Mononuclear cell (primary cell): ENCODE data around the gene ZNF816. TPM values are rescaled to one million over a fixed set of nuclear protein-coding genes. Genes with fewer than 3 reads are reported as not detected.
"Not testable (repeated sequence)": the region's sequence is repeated elsewhere in the genome, so short reads cannot be mapped to it uniquely, and the experiment has no call there.

Source experiments
- H3K27me3 ChIP-seq: 2 replicates; pipeline ENCODE4 v1.6.0; 2011; ENCODE audit warnings: low read length, control low read depth; ENCODE audit not compliant: insufficient read depth
- H3K4me1 ChIP-seq: 2 replicates; pipeline ENCODE4 v1.5.1; 2011; ENCODE audit warnings: mild to moderate bottlenecking, low read length, control low read depth; ENCODE audit not compliant: insufficient read depth
- H3K4me3 ChIP-seq: 2 replicates; pipeline ENCODE4 v1.5.1; 2011; ENCODE audit warnings: mild to moderate bottlenecking, low read length, moderate library complexity
- H3K9me3 ChIP-seq: 2 replicates; pipeline ENCODE4 v1.5.1; 2011; ENCODE audit warnings: low read depth, mild to moderate bottlenecking, control low read depth, low read length
- total RNA-seq: library from RNA; depleted of rRNA; stranded (reverse); fragments of >200 nt; gene quantifications from one replicate; pipeline ENCODE4 v1.2.3, GENCODE V29; 2012

ZNF816 gene
- total RNA-seq, 1 donor: 11.0 TPM

GRCh38 chr19:52944703-52945493, 17.8 kb downstream of the ZNF816 start:
- H3K4me3 ChIP-seq, H3K27me3 ChIP-seq: not testable (repeated sequence)
- H3K9me3 ChIP-seq: peaks cover 17% of the 10 kb centered on the region

GRCh38 chr19:52943884-52944643, 18.6 kb downstream of the ZNF816 start:
- H3K9me3 ChIP-seq: peaks cover 8% of the 10 kb centered on the region
- peaks cover 27% of the 10 kb centered on the region for H3K4me1 ChIP-seq
- no peaks in the 10 kb centered on the region for H3K27me3 ChIP-seq
- no peak overlapping the region for H3K4me3 ChIP-seq

More at GRCh38 chr19:52944703-52945493, 17.8 kb downstream of the ZNF816 start:
- H3K4me1 ChIP-seq: peaks cover 19% of the 10 kb centered on the region

GRCh38 chr19:52943134-52943883, 19.4 kb downstream of the ZNF816 start:
- no peaks in the 10 kb centered on the region for H3K27me3 ChIP-seq
- peak overlapping the region; percentile 69 for H3K4me3 ChIP-seq
- peaks cover 27% of the 10 kb centered on the region for H3K4me1 ChIP-seq
- peaks cover 5% of the 10 kb centered on the region for H3K9me3 ChIP-seq

GRCh38 chr19:52942386-52943133, 20.1 kb downstream of the ZNF816 start:
- H3K27me3 ChIP-seq: no peaks in the 10 kb centered on the region
- no peaks in the 10 kb centered on the region for H3K9me3 ChIP-seq
- H3K4me3 ChIP-seq: peak overlapping the region; percentile 69
- peaks cover 27% of the 10 kb centered on the region for H3K4me1 ChIP-seq

- no peaks in the 10 kb centered on the region for H3K9me3 ChIP-seq
- no peaks in the 10 kb centered on the region for H3K27me3 ChIP-seq
- peaks cover 31% of the 10 kb centered on the region for H3K4me1 ChIP-seq
- peak overlapping the region; percentile 69 for H3K4me3 ChIP-seq
These were observed 20.7 kb downstream of the ZNF816 start for GRCh38 chr19:52941941-52942385.

- H3K9me3 ChIP-seq, H3K27me3 ChIP-seq: not testable (repeated sequence)
- H3K4me3 ChIP-seq: peak overlapping the region; percentile 69
- peaks cover 36% of the 10 kb centered on the region for H3K4me1 ChIP-seq
These were observed 21.2 kb downstream of the ZNF816 start for GRCh38 chr19:52941523-52941922.

- H3K4me3 ChIP-seq, H3K9me3 ChIP-seq, H3K27me3 ChIP-seq: not testable (repeated sequence)
- peaks cover 42% of the 10 kb centered on the region for H3K4me1 ChIP-seq
These were observed 21.8 kb downstream of the ZNF816 start for GRCh38 chr19:52940905-52941304.

- no peak overlapping the region for H3K4me3 ChIP-seq
- H3K27me3 ChIP-seq: no peaks in the 10 kb centered on the region
- H3K4me1 ChIP-seq: peaks cover 43% of the 10 kb centered on the region
- H3K9me3 ChIP-seq: no peaks in the 10 kb centered on the region
These were observed 23.9 kb downstream of the ZNF816 start for GRCh38 chr19:52938761-52939160.

GRCh38 chr19:52936954-52937325, 25.7 kb downstream of the ZNF816 start:
- Histone ChIP-seq H3K9me3 (no peaks in the 10 kb centered on the region), H3K4me3 (no peak overlapping the region), H3K4me1 (peaks cover 37% of the 10 kb centered on the region), H3K27me3 (no peaks in the 10 kb centered on the region)

GRCh38 chr19:52936151-52936953, 26.3 kb downstream of the ZNF816 start:
- peaks cover 31% of the 10 kb centered on the region for H3K4me1 ChIP-seq
- no peaks in the 10 kb centered on the region for H3K27me3 ChIP-seq
- no peaks in the 10 kb centered on the region for H3K9me3 ChIP-seq
- no peak overlapping the region for H3K4me3 ChIP-seq

GRCh38 chr19:52935434-52935833, 27.2 kb downstream of the ZNF816 start:
- H3K27me3 ChIP-seq: no peaks in the 10 kb centered on the region
- no peaks in the 10 kb centered on the region for H3K9me3 ChIP-seq
- H3K4me3 ChIP-seq: no peak overlapping the region
- H3K4me1 ChIP-seq: peaks cover 28% of the 10 kb centered on the region

- H3K4me1 ChIP-seq: peaks cover 28% of the 10 kb centered on the region
- not testable (repeated sequence) for H3K27me3 ChIP-seq, H3K4me3 ChIP-seq, H3K9me3 ChIP-seq
These were observed 38.0 kb downstream of the ZNF816 start for GRCh38 chr19:52924641-52925040.

GRCh38 chr19:52923778-52924593, 38.7 kb downstream of the ZNF816 start:
- Histone ChIP-seq H3K9me3 (no peaks in the 10 kb centered on the region), H3K4me3 (peak overlapping the region; percentile 91), H3K27me3 (no peaks in the 10 kb centered on the region), H3K4me1 (peaks cover 28% of the 10 kb centered on the region)
